DOHH2 (cell line): Measurements from ENCODE around the gene FBXO34.

Experiments used
- H3F3A ChIP-seq: fragments of 200-600 bp; sonication (generic), shearing (Covaris generic); 2 replicates; pipeline ENCODE4 v1.6.0; 2016; ENCODE audit warnings: antibody characterized with exemption, mild to moderate bottlenecking; ENCODE audit not compliant: control insufficient read depth, insufficient read depth
- H3K27ac ChIP-seq: fragments of 200-600 bp; sonication (generic); 2 replicates; pipeline ENCODE4 v1.5.1; 2014; ENCODE audit warnings: low read depth, mild to moderate bottlenecking, low read length, moderate library complexity
- H3K27me3 ChIP-seq: fragments of 200-600 bp; sonication (generic); 2 replicates; pipeline ENCODE4 v1.6.1; 2014; ENCODE audit warnings: mild to moderate bottlenecking, low read length, mixed read lengths; ENCODE audit not compliant: control insufficient read depth
- H3K36me3 ChIP-seq: fragments of 200-600 bp; sonication (generic); 2 replicates; pipeline ENCODE4 v1.6.1; 2014; ENCODE audit warnings: mild to moderate bottlenecking, low read length, moderate library complexity, mixed read lengths; ENCODE audit not compliant: control insufficient read depth
- H3K4me1 ChIP-seq: fragments of 200-600 bp; sonication (generic); 2 replicates; pipeline ENCODE4 v1.6.1; 2014; ENCODE audit warnings: mild to moderate bottlenecking, low read length, mixed read lengths; ENCODE audit not compliant: control insufficient read depth
- H3K4me2 ChIP-seq: fragments of 200-600 bp; sonication (generic); 2 replicates; pipeline ENCODE4 v1.6.0; 2014; ENCODE audit warnings: mild to moderate bottlenecking, low read length, moderate library complexity
- H3K4me3 ChIP-seq: fragments of 200-600 bp; sonication (generic); 2 replicates; pipeline ENCODE4 v1.5.1; 2014; ENCODE audit warnings: mild to moderate bottlenecking, low read length, mixed read lengths
- H3K79me2 ChIP-seq: fragments of 200-600 bp; sonication (generic); 2 replicates; pipeline ENCODE4 v1.6.1; 2014; ENCODE audit warnings: mild to moderate bottlenecking, low read length, mixed read lengths; ENCODE audit not compliant: control insufficient read depth
- H3K9me2 ChIP-seq: fragments of 200-600 bp; sonication (generic); replicated peaks from 2 replicates; pipeline ENCODE4 v1.6.1; 2014; ENCODE audit warnings: mild to moderate bottlenecking, low read length, mixed read lengths; ENCODE audit not compliant: control insufficient read depth
- H3K9me3 ChIP-seq: fragments of 200-600 bp; sonication (generic); 2 replicates; pipeline ENCODE4 v1.6.1; 2014; ENCODE audit warnings: antibody characterized with exemption, low read length, mixed read lengths; ENCODE audit not compliant: control insufficient read depth, insufficient read depth
- H4K20me1 ChIP-seq: fragments of 200-600 bp; sonication (generic); 2 replicates; pipeline ENCODE4 v1.6.0; 2014; ENCODE audit warnings: low read depth, mild to moderate bottlenecking, antibody characterized with exemption, low read length, moderate library complexity; ENCODE audit not compliant: control insufficient read depth, insufficient read depth
- CTCF ChIP-seq: fragments of 200-600 bp; sonication (generic); IDR thresholded peaks from one replicate; pipeline ENCODE4 v1.5.1; 2014; ENCODE audit warnings: antibody characterized with exemption, mild to moderate bottlenecking, low read depth, low read length; ENCODE audit not compliant: poor library complexity, severe bottlenecking
- EZH2phosphoT487 ChIP-seq: fragments of 200-600 bp; sonication (generic); IDR thresholded peaks from 2 replicates; pipeline ENCODE4 v1.6.1; 2017; ENCODE audit warnings: borderline replicate concordance, mild to moderate bottlenecking, antibody characterized with exemption, low read length, moderate library complexity, mixed read lengths

FBXO34 gene

GRCh38 chr14:55271572-55272298, 514 bp downstream of the FBXO34 start:
- H3K4me1 ChIP-seq = peaks cover 38% of the 10 kb centered on the region
- H3K27ac ChIP-seq = peak overlapping the region; percentile 30; the same call in 1 of the 2 replicates
- peak overlapping the region; percentile 98 for H3K4me3 ChIP-seq
- TF ChIP-seq CTCF = no peak
- TF ChIP-seq EZH2phosphoT487 = no peak
- no peaks in the 10 kb centered on the region for H3F3A ChIP-seq
- peaks cover 1% of the 10 kb centered on the region for H4K20me1 ChIP-seq
- no peaks in the 10 kb centered on the region for H3K9me3 ChIP-seq
- peak overlapping the region; percentile 87 for H3K4me2 ChIP-seq
- peaks cover 4% of the 10 kb centered on the region; the same call in 1 of the 2 replicates for H3K36me3 ChIP-seq
- no peaks in the 10 kb centered on the region for H3K27me3 ChIP-seq
- no peaks in the 10 kb centered on the region for H3K9me2 ChIP-seq
- H3K79me2 ChIP-seq = peaks cover 51% of the 10 kb centered on the region

- Histone ChIP-seq H3K27me3 (no peaks in the 10 kb centered on the region), H3F3A (no peaks in the 10 kb centered on the region), H3K4me1 (peaks cover 45% of the 10 kb centered on the region), H3K9me3 (no peaks in the 10 kb centered on the region), H3K9me2 (no peaks in the 10 kb centered on the region), H3K79me2 (peaks cover 58% of the 10 kb centered on the region), H3K27ac (no peak overlapping the region), H4K20me1 (peaks cover 6% of the 10 kb centered on the region), H3K4me2 (peak overlapping the region; percentile 87), H3K4me3 (peak overlapping the region; percentile 98), H3K36me3 (peaks cover 4% of the 10 kb centered on the region; the same call in 1 of the 2 replicates)
- TF ChIP-seq EZH2phosphoT487 = no peak
- no peak for TF ChIP-seq CTCF
Observed at GRCh38 chr14:55272387-55272786, 1.2 kb downstream of the FBXO34 start.

- Histone ChIP-seq H4K20me1 (peaks cover 6% of the 10 kb centered on the region), H3K36me3 (peaks cover 4% of the 10 kb centered on the region; the same call in 1 of the 2 replicates)
Observed at GRCh38 chr14:55272922-55273321, 1.7 kb downstream of the FBXO34 start.

More at GRCh38 chr14:55272922-55273321, 1.7 kb downstream of the FBXO34 start:
- Histone ChIP-seq H3F3A (no peaks in the 10 kb centered on the region), H3K4me2 (peak overlapping the region; percentile 87), H3K9me3 (no peaks in the 10 kb centered on the region), H3K9me2 (no peaks in the 10 kb centered on the region), H3K79me2 (peaks cover 63% of the 10 kb centered on the region), H3K4me3 (peak overlapping the region; percentile 98), H3K27me3 (no peaks in the 10 kb centered on the region), H3K4me1 (peaks cover 50% of the 10 kb centered on the region), H3K27ac (no peak overlapping the region)
- TF ChIP-seq CTCF (no peak), EZH2phosphoT487 (no peak)
